ENCODE results near the gene AFF2.

DNA sequence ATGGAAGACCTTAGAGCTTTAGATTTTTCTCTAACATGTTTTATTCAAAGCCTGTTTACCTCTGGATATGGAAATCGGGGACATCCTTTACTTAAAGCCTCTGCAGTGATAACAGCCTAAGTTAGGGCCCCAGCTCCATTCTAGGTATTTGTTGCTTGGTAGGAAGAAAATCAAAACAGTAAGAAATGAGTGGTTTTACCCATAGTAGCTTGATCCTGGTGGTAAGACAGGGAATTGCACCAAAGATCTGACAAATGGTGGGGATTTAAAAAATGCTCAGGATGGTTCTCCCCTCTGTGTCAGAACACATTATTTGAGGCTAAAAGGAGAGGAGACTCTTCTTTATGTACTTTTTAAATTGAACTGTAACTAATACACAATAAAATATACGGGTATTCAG lies 52.4 kb downstream of the AFF2 start:
- TF ChIP-seq FOXM1 (IDR thresholded peaks at IDR 0.05; ENCODE audit: borderline replicate concordance) (no peak), FOXK2 (IDR thresholded peaks at IDR 0.05) (no peak), SUZ12 (IDR thresholded peaks at IDR 0.05) (no peak), L3MBTL2 (conservative IDR thresholded peaks at IDR 0.05) (no peak), SP1 (IDR thresholded peaks at IDR 0.05) (no peak), NFRKB (IDR thresholded peaks at IDR 0.05) (no peak)
